Measurements from ENCODE around the gene ELP1. TPM values are rescaled to one million over a fixed set of nuclear protein-coding genes. Genes with fewer than 3 reads are reported as not detected.
"Not testable (repeated sequence)": the region's sequence is repeated elsewhere in the genome, so short reads cannot be mapped to it uniquely, and the experiment has no call there.

ELP1 gene
- total RNA-seq, 1 donor from 2014 or later = 20.7 TPM

GRCh38 chr9:108852079-108852478 lies 81.8 kb downstream of the ELP1 start:
- Mint-ChIP-seq H3K36me3 (ENCODE audit: low read depth, unreplicated experiment) (no peaks in the 10 kb centered on the region), H3K4me3 (ENCODE audit: unreplicated experiment) (no peak overlapping the region), H3K27ac (ENCODE audit: unreplicated experiment) (no peak overlapping the region), H3K9me3 (ENCODE audit: unreplicated experiment) (no peaks in the 10 kb centered on the region), H3K4me1 (ENCODE audit: low read depth, unreplicated experiment) (peaks cover 6% of the 10 kb centered on the region), H3K27me3 (ENCODE audit: low read depth, unreplicated experiment) (peaks cover 10% of the 10 kb centered on the region)
- FAIRE-seq = no peak
- H3K9me3 ChIP-seq (ENCODE audit: insufficient read depth, low read depth, low read length) = no peaks in the 10 kb centered on the region
- H3K4me2 ChIP-seq (ENCODE audit: low read length) = no peak overlapping the region
- no peak overlapping the region for H3K27ac ChIP-seq (ENCODE audit: low read depth, low read length)
- TF ChIP-seq EZH2 (IDR thresholded peaks at IDR 0.05; ENCODE audit: insufficient read depth, low read length) (no peak), CTCF (IDR thresholded peaks at IDR 0.05; ENCODE audit: insufficient read depth, low read depth, low read length) (no peak)
- H3K4me1 ChIP-seq (ENCODE audit: insufficient read depth, low read length) = no peaks in the 10 kb centered on the region
- peaks cover 6% of the 10 kb centered on the region for H3K27me3 ChIP-seq (ENCODE audit: insufficient read depth, low read length)
- H3K9ac ChIP-seq (ENCODE audit: low read length) = no peak overlapping the region
- no peaks in the 10 kb centered on the region for H3K79me2 ChIP-seq (ENCODE audit: insufficient read depth, low read length)
- no peaks in the 10 kb centered on the region for H3K36me3 ChIP-seq (ENCODE audit: insufficient read depth, low read length)
- H2AFZ ChIP-seq (ENCODE audit: low read depth, low read length) = no peak overlapping the region
- no peak for DNase-seq (ENCODE audit: low read depth)
- H4K20me1 ChIP-seq (ENCODE audit: insufficient read depth, low read length) = no peaks in the 10 kb centered on the region
- no peak overlapping the region for H3K4me3 ChIP-seq (ENCODE audit: insufficient read depth, low read depth, low read length)

- Mint-ChIP-seq H3K4me1 (ENCODE audit: low read depth, unreplicated experiment) (peaks cover 6% of the 10 kb centered on the region), H3K36me3 (ENCODE audit: low read depth, unreplicated experiment) (no peaks in the 10 kb centered on the region), H3K27me3 (ENCODE audit: low read depth, unreplicated experiment) (peaks cover 4% of the 10 kb centered on the region), H3K9me3 (ENCODE audit: unreplicated experiment) (no peaks in the 10 kb centered on the region), H3K4me3 (ENCODE audit: unreplicated experiment) (no peak overlapping the region), H3K27ac (ENCODE audit: unreplicated experiment) (no peak overlapping the region)
- no peaks in the 10 kb centered on the region for H3K79me2 ChIP-seq (ENCODE audit: insufficient read depth, low read length)
- H3K27me3 ChIP-seq (ENCODE audit: insufficient read depth, low read length) = peaks cover 6% of the 10 kb centered on the region
- H2AFZ ChIP-seq (ENCODE audit: low read depth, low read length) = no peak overlapping the region
- no peak for TF ChIP-seq EZH2 (IDR thresholded peaks at IDR 0.05; ENCODE audit: insufficient read depth, low read length)
- TF ChIP-seq CTCF (IDR thresholded peaks at IDR 0.05; ENCODE audit: insufficient read depth, low read depth, low read length) = no peak
- no peak overlapping the region for H3K27ac ChIP-seq (ENCODE audit: low read depth, low read length)
- no peak overlapping the region for H3K4me3 ChIP-seq (ENCODE audit: insufficient read depth, low read depth, low read length)
- no peak for DNase-seq (ENCODE audit: low read depth)
- no peak overlapping the region for H3K4me2 ChIP-seq (ENCODE audit: low read length)
- H3K36me3 ChIP-seq (ENCODE audit: insufficient read depth, low read length) = no peaks in the 10 kb centered on the region
- no peaks in the 10 kb centered on the region for H3K9me3 ChIP-seq (ENCODE audit: insufficient read depth, low read depth, low read length)
- H4K20me1 ChIP-seq (ENCODE audit: insufficient read depth, low read length) = no peaks in the 10 kb centered on the region
- H3K4me1 ChIP-seq (ENCODE audit: insufficient read depth, low read length) = no peaks in the 10 kb centered on the region
- no peak overlapping the region for H3K9ac ChIP-seq (ENCODE audit: low read length)
- no peak for FAIRE-seq
These were observed 82.8 kb downstream of the ELP1 start for GRCh38 chr9:108851138-108851537.

GRCh38 chr9:108850293-108850897 lies 83.5 kb downstream of the ELP1 start:
- peaks cover 6% of the 10 kb centered on the region for H3K27me3 ChIP-seq (ENCODE audit: insufficient read depth, low read length)
- peak; percentile 4 for DNase-seq (ENCODE audit: low read depth)
- H3K79me2 ChIP-seq (ENCODE audit: insufficient read depth, low read length) = no peaks in the 10 kb centered on the region
- H3K4me2 ChIP-seq (ENCODE audit: low read length) = no peak overlapping the region
- Mint-ChIP-seq H3K9me3 (ENCODE audit: unreplicated experiment) (no peaks in the 10 kb centered on the region), H3K4me1 (ENCODE audit: low read depth, unreplicated experiment) (peaks cover 6% of the 10 kb centered on the region), H3K27ac (ENCODE audit: unreplicated experiment) (no peak overlapping the region), H3K36me3 (ENCODE audit: low read depth, unreplicated experiment) (no peaks in the 10 kb centered on the region), H3K4me3 (ENCODE audit: unreplicated experiment) (no peak overlapping the region), H3K27me3 (ENCODE audit: low read depth, unreplicated experiment) (no peaks in the 10 kb centered on the region)
- H2AFZ ChIP-seq (ENCODE audit: low read depth, low read length) = no peak overlapping the region
- TF ChIP-seq EZH2 (IDR thresholded peaks at IDR 0.05; ENCODE audit: insufficient read depth, low read length) (no peak), CTCF (IDR thresholded peaks at IDR 0.05; ENCODE audit: insufficient read depth, low read depth, low read length) (peak; percentile 25)
- H3K4me3 ChIP-seq (ENCODE audit: insufficient read depth, low read depth, low read length) = no peak overlapping the region
- no peaks in the 10 kb centered on the region for H3K36me3 ChIP-seq (ENCODE audit: insufficient read depth, low read length)
- H3K9me3 ChIP-seq (ENCODE audit: insufficient read depth, low read depth, low read length) = no peaks in the 10 kb centered on the region
- H3K4me1 ChIP-seq (ENCODE audit: insufficient read depth, low read length) = no peaks in the 10 kb centered on the region
- no peak for FAIRE-seq
- H3K9ac ChIP-seq (ENCODE audit: low read length) = no peak overlapping the region
- no peaks in the 10 kb centered on the region for H4K20me1 ChIP-seq (ENCODE audit: insufficient read depth, low read length)
- no peak overlapping the region for H3K27ac ChIP-seq (ENCODE audit: low read depth, low read length)

GRCh38 chr9:108848296-108848695 lies 85.6 kb downstream of the ELP1 start:
- not testable (repeated sequence) for H3K4me3 Mint-ChIP-seq (ENCODE audit: unreplicated experiment); H3K9me3 Mint-ChIP-seq (ENCODE audit: unreplicated experiment); H3K9ac ChIP-seq (ENCODE audit: low read length); H3K27ac ChIP-seq (ENCODE audit: low read depth, low read length); DNase-seq (ENCODE audit: low read depth); H3K4me3 ChIP-seq (ENCODE audit: insufficient read depth, low read depth, low read length); H3K4me2 ChIP-seq (ENCODE audit: low read length); H3K36me3 ChIP-seq (ENCODE audit: insufficient read depth, low read length); H3K27me3 ChIP-seq (ENCODE audit: insufficient read depth, low read length); H3K4me1 ChIP-seq (ENCODE audit: insufficient read depth, low read length); H3K27me3 Mint-ChIP-seq (ENCODE audit: low read depth, unreplicated experiment); H2AFZ ChIP-seq (ENCODE audit: low read depth, low read length); FAIRE-seq; H4K20me1 ChIP-seq (ENCODE audit: insufficient read depth, low read length); H3K79me2 ChIP-seq (ENCODE audit: insufficient read depth, low read length); H3K27ac Mint-ChIP-seq (ENCODE audit: unreplicated experiment); H3K36me3 Mint-ChIP-seq (ENCODE audit: low read depth, unreplicated experiment); H3K9me3 ChIP-seq (ENCODE audit: insufficient read depth, low read depth, low read length); H3K4me1 Mint-ChIP-seq (ENCODE audit: low read depth, unreplicated experiment)
